GM10266 (cell line): Measurements from ENCODE around the gene RAPGEF3.

Experiments used
- DNase-seq: peaks from one replicate; pipeline ENCODE4 v3.0.0; 2012; ENCODE audit errors: extremely low spot score
- CTCF ChIP-seq: IDR thresholded peaks from 2 replicates; pipeline ENCODE4 v1.5.1; 2012; ENCODE audit warnings: mild to moderate bottlenecking, low read depth; ENCODE audit not compliant: control insufficient read depth, insufficient read depth; ENCODE audit errors: missing control alignments

RAPGEF3 gene

GRCh38 chr12:47709671-47710070 lies 49.0 kb downstream of the RAPGEF3 start:
- DNase-seq = no peak
- TF ChIP-seq CTCF = no peak

DNA sequence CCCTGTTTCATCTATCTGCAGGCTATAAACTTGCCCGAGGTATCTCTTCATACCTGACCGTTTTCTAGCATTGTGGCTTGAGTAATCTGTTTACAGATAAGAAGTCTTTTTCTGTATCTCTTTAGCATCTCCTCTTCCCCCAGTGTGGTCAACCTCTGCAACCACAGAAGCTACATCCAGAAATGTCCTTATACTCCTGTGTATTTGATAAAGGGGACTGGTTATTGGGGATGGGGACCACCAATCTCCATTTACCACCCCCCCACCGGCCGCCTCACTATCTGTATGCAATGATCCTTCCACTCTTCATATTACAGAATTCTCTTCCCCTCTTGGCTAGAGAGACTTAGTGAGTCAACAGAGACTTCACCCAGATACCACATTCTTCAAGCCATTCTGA lies 49.4 kb downstream of the RAPGEF3 start:
- no peak for TF ChIP-seq CTCF
- DNase-seq = no peak

GRCh38 chr12:47707905-47708543 lies 50.7 kb downstream of the RAPGEF3 start:
- TF ChIP-seq CTCF = no peak

GRCh38 chr12:47707355-47707754 lies 51.3 kb downstream of the RAPGEF3 start:
- no peak for TF ChIP-seq CTCF

More at GRCh38 chr12:47707905-47708543, 50.7 kb downstream of the RAPGEF3 start:
- no peak for DNase-seq

DNA sequence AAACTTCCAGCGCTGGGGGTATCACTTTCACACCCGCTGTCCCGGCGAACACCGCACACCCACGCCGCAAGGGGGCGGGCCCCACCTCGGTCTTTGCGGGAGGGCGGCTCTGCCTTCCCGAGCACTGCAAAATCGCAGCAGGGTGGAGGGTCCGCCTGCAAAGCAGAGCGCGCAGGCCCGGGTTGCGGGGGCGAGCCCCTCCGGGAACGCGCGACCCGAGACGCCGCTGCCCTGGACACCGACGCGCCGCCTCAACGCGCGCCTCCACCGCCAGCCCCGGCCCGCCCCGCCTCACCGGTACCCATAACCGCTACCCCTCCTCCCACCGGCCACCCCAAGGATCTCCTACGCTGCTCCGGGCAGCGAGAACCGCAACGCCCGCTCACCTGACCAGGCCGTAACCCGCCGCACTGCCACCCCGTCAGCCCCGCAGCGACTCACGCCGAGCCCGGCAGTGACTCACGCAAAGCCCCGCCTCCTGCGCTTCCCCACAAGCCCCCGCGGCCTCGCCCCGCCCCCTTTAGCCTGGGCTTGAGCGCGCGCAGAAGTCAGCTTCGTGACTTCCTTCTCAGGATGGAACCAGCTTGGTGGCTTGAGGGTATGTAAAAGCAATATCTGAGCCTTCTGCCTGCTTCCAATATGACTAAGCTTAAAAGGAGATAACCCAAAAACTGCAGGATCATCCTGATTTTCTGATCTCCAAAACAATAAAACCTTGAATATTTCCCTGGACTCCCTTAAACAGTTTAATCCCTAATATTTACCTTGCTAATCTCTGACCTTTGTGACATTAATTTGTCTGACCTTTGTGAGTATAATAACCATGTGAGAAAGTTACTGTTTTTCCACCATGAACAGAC lies 52.9 kb downstream of the RAPGEF3 start, which contains the start of gene RPAP3:
TSS of gene RPAP3 (minus strand) at position 465 of the 860 bp plus-strand sequence. CDS start 3,190 bp downstream, outside the sequence.
- DNase-seq = peak; percentile 93
- peak; percentile 50 for TF ChIP-seq CTCF

More at GRCh38 chr12:47707355-47707754, 51.3 kb downstream of the RAPGEF3 start:
- DNase-seq = no peak

- DNase-seq = no peak
- no peak for TF ChIP-seq CTCF
Measured at GRCh38 chr12:47705229-47705565, 53.5 kb downstream of the RAPGEF3 start.

GRCh38 chr12:47704719-47705118 lies 54.0 kb downstream of the RAPGEF3 start:
- no peak for TF ChIP-seq CTCF
- no peak for DNase-seq
